Esophagus muscularis mucosa (tissue), 4 donors: ENCODE results near the gene ZNF622. TPM values are rescaled to one million over a fixed set of nuclear protein-coding genes. Genes with fewer than 3 reads are reported as not detected.
A peak's percentile ranks its signal among the peaks of the same experiment; 100 is the strongest.

ENCODE experiments used
- DNase-seq: peaks from one replicate; pipeline ENCODE4 v3.0.0-alpha.2; 2017; ENCODE audit errors: extremely low spot score
- H3K27ac ChIP-seq, 4 donors: fragments of 200-600 bp; sonication (generic); replicated peaks in 1 of 4; 1 replicate in 3 of 4; 2 replicates in 1 of 4; pipeline ENCODE4 v1.5.1; 2016 to 2019; ENCODE audit warnings: mild to moderate bottlenecking in 1 of 4
- H3K27me3 ChIP-seq, 4 donors: fragments of 200-600 bp; sonication (generic); one replicate each; pipeline versions ENCODE4 v1.5.1 to v1.6.0; 2016 to 2019
- H3K36me3 ChIP-seq, 4 donors: fragments of 200-600 bp; sonication (generic); one replicate each; pipeline ENCODE4 v1.5.1; 2016 to 2019
- H3K4me1 ChIP-seq, 4 donors: fragments of 200-600 bp; sonication (generic); one replicate each; pipeline ENCODE4 v1.5.1; 2016 to 2019
- H3K4me3 ChIP-seq, 4 donors: fragments of 200-600 bp; sonication (generic); 1 replicate in 2 of 4; 2 replicates in 2 of 4; pipeline ENCODE4 v1.5.1; 2016 to 2019; ENCODE audit warnings: mild to moderate bottlenecking in 4 of 4, moderate library complexity in 1 of 4
- H3K9me3 ChIP-seq, 4 donors: fragments of 200-600 bp; sonication (generic); 1 replicate in 3 of 4; 2 replicates in 1 of 4; pipeline ENCODE4 v1.5.1; 2016 to 2019
- EP300 ChIP-seq: sonication (generic); formaldehyde crosslinking; IDR thresholded peaks from one replicate; pipeline ENCODE4 v1.6.1; 2017; ENCODE audit warnings: antibody characterized with exemption
- POLR2A ChIP-seq: fragments of 450-650 bp; IDR thresholded peaks from one replicate; pipeline ENCODE4 v1.6.1; 2017; ENCODE audit warnings: antibody characterized with exemption, moderate library complexity, mild to moderate bottlenecking, low read depth
- POLR2AphosphoS5 ChIP-seq, 2 donors: sonication (generic); formaldehyde crosslinking; IDR thresholded peaks; one replicate each; pipeline ENCODE4 v1.6.1; 2017; ENCODE audit warnings: antibody characterized with exemption in 2 of 2
- WGBS: methylation state at CpG from one replicate; pipeline ENCODE4 v1.1.5; 2018; 5-methylcytosine and 5-hydroxymethylcytosine counted together
- intact Hi-C: fragments of 100-400 bp; cut with DNase I; formaldehyde crosslinking; loops from one replicate; pipeline ENCODE4 v1.15.1; 2023
- total RNA-seq, 4 donors: library from RNA; depleted of rRNA; stranded (reverse); fragments of >200 nt; gene quantifications; one replicate each; pipeline versions ENCODE4 v1.1.0 to v1.2.1, GENCODE V29; 2016
- TF ChIP-seq, protein P1 (sequence below), 3 experiments: fragments of 200-600 bp in 2 of 3; fragments of 450-650 bp in 1 of 3; sonication (generic) in 2 of 3; IDR thresholded peaks; one replicate each; pipeline ENCODE4 v1.5.1; 2017 to 2019; ENCODE audit warnings: antibody characterized with exemption in 3 of 3, mild to moderate bottlenecking in 2 of 3, moderate library complexity in 1 of 3

The ZNF622 gene
- total RNA-seq, 4 donors from 2014 or later, result 25.3 to 31.7 (median 28.4) TPM

DNA sequence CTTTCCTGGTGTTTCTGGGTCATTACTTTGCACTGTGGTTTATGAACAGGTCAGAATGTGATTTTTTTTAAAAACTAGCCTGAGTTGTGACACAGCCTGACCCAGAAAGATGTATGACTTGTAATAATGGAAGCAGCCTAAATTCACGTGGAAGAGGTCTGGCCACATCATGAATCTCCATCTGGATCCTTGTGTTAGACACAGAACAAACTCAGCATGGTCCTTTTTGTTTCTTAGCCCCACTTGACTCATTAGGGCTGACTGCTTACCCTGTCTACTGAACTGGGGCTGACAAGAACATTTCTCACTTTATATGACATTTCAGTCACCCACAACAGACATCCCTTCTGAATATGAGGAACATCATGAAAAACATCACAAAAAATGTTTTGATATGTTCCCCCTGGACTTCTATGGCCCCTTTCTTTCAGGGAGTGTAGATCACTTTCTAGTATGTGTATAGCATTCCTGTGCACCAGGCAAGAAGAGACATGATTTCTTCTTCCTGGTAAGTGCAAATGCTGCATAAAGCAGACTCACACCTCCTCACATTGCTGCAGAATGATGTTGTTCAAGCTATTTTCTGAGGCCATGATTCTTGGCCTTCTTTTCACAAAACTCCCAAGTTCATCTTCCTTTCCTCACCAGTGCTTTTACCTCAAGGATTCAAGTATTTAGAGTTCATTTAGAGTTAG, 52.3 kb downstream of the ZNF622 start:
- no peaks in the 10 kb centered on the region for H3K36me3 ChIP-seq
- H3K27ac ChIP-seq, result no peak overlapping the region
- intact Hi-C loops, result no loop called here

DNA sequence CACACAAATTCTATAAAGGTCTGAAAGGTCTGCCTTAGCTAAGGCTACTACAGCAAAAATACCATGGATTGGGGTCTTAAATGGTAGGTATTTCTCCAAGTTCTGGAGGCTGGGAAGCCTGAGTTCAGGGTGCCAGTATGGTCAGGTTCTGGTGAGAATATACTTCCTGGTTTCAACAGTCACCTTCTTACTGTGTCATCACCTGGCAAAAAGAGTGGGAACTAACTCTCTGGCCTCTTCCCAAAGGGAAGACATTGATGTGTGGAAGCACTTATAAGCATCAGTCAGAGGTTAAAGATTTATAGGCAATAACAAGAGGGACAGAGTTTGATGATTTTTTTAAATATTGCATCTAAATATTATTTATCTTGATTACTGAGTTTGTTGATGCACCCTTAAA, 53.0 kb downstream of the ZNF622 start:
- DNase-seq, result peak; percentile 31
- intact Hi-C loops, result no loop called here
- H3K4me1 ChIP-seq, result no peaks in the 10 kb centered on the region
- H3K27ac ChIP-seq, result no peak overlapping the region
- TF ChIP-seq POLR2A (no peak), POLR2AphosphoS5 (IDR thresholded peaks at IDR 0.05) (no peak), EP300 (no peak)
- TF ChIP-seq, protein P1, sequence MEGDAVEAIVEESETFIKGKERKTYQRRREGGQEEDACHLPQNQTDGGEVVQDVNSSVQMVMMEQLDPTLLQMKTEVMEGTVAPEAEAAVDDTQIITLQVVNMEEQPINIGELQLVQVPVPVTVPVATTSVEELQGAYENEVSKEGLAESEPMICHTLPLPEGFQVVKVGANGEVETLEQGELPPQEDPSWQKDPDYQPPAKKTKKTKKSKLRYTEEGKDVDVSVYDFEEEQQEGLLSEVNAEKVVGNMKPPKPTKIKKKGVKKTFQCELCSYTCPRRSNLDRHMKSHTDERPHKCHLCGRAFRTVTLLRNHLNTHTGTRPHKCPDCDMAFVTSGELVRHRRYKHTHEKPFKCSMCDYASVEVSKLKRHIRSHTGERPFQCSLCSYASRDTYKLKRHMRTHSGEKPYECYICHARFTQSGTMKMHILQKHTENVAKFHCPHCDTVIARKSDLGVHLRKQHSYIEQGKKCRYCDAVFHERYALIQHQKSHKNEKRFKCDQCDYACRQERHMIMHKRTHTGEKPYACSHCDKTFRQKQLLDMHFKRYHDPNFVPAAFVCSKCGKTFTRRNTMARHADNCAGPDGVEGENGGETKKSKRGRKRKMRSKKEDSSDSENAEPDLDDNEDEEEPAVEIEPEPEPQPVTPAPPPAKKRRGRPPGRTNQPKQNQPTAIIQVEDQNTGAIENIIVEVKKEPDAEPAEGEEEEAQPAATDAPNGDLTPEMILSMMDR (IDR thresholded peaks at IDR 0.05), result no peak
- H3K27me3 ChIP-seq, result no peaks in the 10 kb centered on the region
- no peaks in the 10 kb centered on the region for H3K9me3 ChIP-seq
- H3K36me3 ChIP-seq, result no peaks in the 10 kb centered on the region
- H3K4me3 ChIP-seq, result no peak overlapping the region

More for the DNA sequence above, 52.3 kb downstream of the ZNF622 start:
- Histone ChIP-seq H3K4me3 (no peak overlapping the region), H3K9me3 (no peaks in the 10 kb centered on the region), H3K4me1 (no peaks in the 10 kb centered on the region), H3K27me3 (no peaks in the 10 kb centered on the region)
- WGBS, result 58% methylated on average over 1 of the region's 1 CpG
- TF ChIP-seq POLR2A, result no peak
- TF ChIP-seq, protein P1 (IDR thresholded peaks at IDR 0.05), result no peak
- no peak for TF ChIP-seq EP300
- no peak for TF ChIP-seq POLR2AphosphoS5 (IDR thresholded peaks at IDR 0.05)
- peak; percentile 34 for DNase-seq

DNA sequence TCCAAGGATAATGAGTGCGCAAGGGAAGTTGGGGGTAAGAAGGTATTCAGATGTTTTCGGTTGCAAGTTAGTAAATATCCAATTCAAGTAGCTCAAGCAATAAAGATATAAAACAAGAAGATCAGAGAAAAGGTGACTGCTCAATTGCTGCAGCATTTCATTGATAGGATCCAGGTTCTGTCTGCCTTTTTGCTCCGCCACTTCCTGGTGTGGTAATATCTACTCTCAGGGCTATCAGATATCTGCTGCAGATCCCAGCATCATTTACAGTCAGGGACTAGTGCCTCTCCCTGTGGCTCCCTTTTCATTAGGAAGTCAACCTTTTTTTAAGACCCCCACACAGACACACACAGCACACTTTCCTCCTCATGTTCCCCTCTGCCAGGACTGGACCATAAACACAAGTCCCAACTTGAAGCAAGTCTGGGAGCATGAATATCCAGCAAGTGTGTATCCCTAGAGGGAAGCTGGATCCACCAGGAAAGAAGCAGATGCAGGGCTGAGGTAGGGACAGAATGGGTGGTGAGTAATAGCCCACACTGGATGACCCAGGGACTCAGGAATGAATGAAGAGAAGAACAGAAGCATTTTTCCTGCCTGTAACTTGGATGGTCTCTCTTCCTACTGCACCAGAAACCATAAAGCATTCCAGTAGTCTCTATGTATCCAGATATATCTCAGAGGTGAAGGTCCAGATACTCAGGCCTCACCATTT, 53.7 kb downstream of the ZNF622 start:
- Histone ChIP-seq H3K4me3 (no peak overlapping the region), H3K9me3 (no peaks in the 10 kb centered on the region), H3K27me3 (no peaks in the 10 kb centered on the region), H3K27ac (no peak overlapping the region), H3K4me1 (no peaks in the 10 kb centered on the region), H3K36me3 (no peaks in the 10 kb centered on the region)
- no peak for TF ChIP-seq POLR2AphosphoS5 (IDR thresholded peaks at IDR 0.05)
- TF ChIP-seq, protein P1 (IDR thresholded peaks at IDR 0.05), result no peak
- no peak for TF ChIP-seq EP300
- TF ChIP-seq POLR2A, result no peak
- 93% methylated on average over 3 of the region's 3 CpGs for WGBS
- DNase-seq, result peak; percentile 60
- intact Hi-C loops, result no loop called here

DNA sequence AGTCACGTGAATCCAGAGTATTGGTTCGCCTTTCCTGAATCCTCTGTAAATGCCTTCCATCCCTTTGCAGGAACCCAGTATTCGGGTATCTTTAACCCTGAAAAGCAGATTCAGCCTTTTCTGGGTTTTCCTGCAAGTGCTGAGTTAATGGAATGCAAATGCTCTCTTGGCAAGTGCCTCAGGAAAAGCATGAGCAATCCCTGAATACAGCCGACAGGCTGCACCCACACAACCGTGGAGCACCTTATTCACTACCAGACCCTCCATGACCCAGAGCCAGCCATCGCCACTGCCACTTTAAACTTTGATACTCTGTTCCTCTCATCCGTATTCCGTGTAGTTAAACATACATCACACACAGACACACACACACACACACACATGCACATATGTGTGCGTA, 54.4 kb downstream of the ZNF622 start:
- intact Hi-C loops, result no loop called here
- 85% methylated on average over 9 of the region's 9 CpGs for WGBS
- Histone ChIP-seq H3K4me3 (no peak overlapping the region), H3K9me3 (no peaks in the 10 kb centered on the region), H3K27ac (no peak overlapping the region), H3K27me3 (no peaks in the 10 kb centered on the region), H3K4me1 (no peaks in the 10 kb centered on the region), H3K36me3 (no peaks in the 10 kb centered on the region)
- TF ChIP-seq, protein P1 (IDR thresholded peaks at IDR 0.05), result no peak
- TF ChIP-seq POLR2AphosphoS5 (IDR thresholded peaks at IDR 0.05), result no peak
- no peak for TF ChIP-seq EP300
- TF ChIP-seq POLR2A, result no peak
- peak; percentile 62 for DNase-seq
